Kasumi-1 (cell line): ENCODE results near the gene B3GALNT1.
A peak's percentile ranks its signal among the peaks of the same experiment; 100 is the strongest.

ENCODE experiments used
- DNase-seq, 2 experiments: peaks; one replicate each; lab custom pipeline; 2025; lab: John Stamatoyannopoulos, UW

Gene B3GALNT1, protein sequence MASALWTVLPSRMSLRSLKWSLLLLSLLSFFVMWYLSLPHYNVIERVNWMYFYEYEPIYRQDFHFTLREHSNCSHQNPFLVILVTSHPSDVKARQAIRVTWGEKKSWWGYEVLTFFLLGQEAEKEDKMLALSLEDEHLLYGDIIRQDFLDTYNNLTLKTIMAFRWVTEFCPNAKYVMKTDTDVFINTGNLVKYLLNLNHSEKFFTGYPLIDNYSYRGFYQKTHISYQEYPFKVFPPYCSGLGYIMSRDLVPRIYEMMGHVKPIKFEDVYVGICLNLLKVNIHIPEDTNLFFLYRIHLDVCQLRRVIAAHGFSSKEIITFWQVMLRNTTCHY

DNA sequence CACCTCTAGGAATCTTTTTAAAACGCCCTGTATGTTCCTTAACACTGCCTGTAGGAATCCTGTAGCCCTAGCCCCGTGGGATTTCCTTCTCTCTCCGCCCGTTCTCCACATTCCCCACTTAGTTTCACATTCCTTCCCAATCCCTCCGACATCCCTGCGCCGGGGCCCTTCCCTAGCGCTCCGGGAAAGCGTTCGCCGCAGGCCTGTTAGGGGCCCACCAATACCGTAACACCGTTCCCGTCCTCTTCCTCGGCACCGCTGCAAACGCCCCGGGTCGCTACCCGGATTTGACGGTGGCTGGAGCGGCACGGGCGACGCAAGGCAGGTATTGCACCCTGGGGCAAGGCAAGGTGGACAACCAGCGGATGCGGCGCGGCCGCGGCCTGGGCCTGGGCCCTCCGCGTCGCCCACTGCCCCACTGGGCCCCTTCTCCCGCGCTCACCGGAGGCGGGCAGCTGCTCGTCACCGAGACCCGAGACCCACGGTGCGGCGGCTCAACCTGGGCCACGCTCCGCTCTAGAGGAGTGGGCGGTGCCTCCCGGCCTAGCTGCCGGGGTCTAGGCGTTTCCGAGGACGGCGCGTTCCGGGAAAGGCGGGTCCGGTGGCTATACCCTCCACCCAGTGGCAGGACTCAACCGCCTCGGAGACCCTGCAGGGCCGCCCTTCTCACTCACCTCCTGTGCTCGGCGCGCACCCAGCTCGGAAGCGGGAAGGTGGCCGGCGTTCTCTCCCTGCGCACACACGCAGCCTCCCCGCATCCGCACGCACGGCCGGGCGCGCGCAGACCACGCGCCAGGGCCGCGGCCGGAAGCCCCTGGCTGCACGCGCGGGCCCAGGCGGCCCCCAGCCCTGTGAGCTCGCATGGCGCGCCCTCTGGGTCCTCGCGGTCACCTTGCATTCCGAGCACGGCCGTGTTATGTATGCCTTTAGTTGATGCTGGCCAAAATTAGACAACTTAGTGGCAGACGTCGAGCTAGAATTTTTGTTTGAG lies at the start of gene B3GALNT1:
B3GALNT1 (minus strand) TSS at position 789 of the 991 bp plus-strand sequence. CDS start 18,595 bp downstream, outside the sequence.
- peak; percentile 13 to 14 for DNase-seq

DNA sequence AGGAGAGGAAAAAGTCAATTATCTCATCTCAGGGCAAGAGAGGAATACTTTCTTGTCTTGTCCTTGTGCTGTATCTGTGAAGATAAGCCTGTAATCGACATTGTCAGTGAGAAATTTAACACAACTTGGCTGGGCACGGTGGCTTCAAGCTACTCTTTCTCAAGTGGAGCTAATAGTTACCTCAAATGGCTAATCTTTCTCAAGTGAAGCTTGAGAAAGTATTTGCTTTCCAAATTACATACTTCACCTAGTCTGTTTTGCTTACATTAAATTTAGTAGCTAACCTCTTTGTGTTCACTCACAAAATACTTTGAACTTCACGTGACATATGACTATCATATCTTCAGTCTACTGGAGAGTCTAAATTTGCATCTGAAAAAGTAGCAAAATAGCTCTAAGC lies 48.3 kb upstream of the B3GALNT1 start:
- no peak for DNase-seq

DNA sequence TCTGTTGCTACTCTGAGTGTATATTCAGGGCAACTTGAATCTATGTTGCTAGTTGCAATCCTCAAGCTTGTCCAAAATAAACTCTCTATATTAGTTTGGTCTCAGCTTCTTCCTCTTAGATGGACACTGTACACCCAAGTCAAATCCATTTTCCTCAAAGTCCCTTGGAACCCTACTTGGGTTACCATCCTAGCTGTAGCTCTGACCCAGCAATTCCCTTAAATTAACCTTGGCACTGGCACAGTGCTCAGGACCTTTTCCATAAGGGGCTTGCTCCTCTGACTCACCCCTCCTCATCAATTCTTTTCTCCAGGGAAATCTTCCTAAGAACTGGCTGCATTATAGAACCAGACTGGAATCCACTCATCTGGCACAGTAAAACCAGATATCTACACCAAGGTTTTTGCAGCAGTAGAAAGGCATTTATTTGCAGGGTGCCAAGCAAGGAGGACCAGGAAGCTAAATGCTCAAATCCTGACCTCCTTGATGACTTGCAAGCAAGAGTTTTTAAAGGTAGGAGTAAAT lies 44.9 kb upstream of the B3GALNT1 start:
- DNase-seq = no peak

DNA sequence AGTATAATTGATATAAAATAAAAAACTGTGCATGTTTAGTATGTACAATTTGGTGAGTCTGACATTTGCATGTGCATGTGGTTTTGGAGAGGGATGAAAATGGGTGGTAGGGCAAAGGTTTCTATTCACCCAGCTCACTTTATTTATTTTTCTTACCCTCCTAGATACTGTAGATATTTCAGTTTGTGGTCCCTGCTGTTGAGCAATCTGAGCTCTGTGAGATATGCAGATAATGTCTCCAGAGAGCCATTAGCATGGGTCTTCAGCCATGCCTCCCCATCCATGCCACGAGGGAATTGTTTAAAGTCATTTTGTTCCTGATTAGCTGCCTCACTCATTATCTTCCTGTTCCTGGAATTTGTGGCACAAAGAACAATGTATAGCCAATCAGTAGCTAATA lies 44.4 kb upstream of the B3GALNT1 start:
- no peak for DNase-seq

DNA sequence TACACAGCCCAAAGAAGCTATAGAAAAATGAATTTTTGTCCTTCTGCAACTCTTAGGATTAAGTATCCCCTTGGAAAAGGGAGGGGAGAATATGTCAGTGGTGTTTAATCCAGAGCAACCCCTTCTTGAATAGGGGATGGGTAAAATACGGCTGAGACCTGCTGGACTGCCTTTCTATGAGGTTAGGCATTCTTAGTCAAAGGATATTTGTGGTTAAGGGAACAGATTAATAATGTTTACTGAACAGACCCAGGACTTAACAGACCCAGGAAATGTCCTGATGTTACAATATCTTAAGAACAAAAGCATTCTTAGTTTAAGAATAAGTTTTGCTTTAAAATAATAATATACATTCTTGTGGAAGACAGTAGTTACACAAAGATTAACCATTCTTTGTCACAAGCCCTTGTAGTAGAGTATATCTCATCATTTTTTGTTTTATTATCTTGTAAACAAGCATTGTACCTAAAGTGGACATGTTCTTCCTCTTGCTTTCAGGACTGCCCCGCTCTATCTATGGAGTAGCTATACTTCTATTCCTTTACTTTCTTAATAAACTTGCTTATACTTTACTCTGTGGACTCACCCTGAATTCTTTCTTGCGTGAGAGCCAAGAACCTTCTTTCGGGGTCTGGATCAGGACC lies 43.8 kb upstream of the B3GALNT1 start:
- no peak for DNase-seq

DNA sequence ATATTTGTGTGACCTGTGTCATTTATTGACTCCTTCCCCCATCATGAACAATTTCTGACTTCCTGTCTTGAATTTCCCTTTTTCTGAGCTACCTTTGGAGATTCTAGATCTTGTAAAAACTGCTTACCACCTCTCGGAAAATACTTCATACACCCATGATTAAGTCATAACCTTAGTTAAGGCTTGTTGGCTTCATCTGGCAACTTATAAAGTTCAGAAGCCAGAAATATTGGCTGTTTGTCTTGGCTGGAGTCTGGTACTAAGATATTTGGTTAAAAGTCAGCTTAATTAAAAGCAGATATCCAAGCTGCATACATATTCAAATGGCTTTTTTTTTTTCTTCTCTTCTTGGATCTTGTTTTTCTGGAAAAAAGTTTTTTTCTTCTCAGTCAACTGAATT lies 37.3 kb upstream of the B3GALNT1 start:
- peak in 1 of 2 experiments; percentile 3 for DNase-seq

DNA sequence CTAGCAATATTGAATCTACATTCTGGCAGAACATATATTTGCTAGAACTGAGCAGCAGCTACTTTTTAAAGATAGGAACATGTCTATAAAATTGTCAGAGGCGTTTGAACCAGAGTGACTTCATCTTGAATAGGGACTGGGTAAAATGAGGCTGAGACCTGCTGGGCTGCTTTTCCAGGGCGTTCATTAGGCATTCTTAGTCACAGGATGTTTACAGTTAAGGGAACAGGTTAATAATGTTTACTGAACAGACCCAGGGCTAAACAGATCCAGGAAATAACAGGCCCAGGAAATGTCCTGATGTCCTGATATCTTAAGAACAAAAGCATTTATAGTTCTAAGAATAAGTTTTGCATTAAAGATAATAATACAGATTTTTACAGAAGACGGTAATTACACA lies 34.5 kb upstream of the B3GALNT1 start:
- no peak for DNase-seq

DNA sequence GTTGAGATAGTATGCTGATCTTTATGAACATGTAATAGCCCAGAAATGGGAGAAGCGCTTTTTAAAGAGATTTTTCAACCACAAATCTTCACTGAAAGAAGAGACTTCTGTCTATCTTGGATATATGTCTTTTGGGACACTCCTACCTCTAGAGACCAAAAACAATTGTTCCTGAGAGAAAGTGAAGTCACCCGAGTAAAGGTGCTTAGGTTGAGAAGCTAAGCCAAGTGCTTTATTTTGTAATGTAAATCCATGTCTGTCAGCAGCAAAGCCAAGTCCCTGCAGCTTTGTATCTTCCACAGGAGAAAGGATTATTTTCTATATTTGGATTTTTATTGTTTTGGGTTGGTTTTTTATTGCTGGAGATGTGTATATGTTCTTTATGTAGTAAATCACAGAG lies 32.1 kb upstream of the B3GALNT1 start:
- no peak for DNase-seq

DNA sequence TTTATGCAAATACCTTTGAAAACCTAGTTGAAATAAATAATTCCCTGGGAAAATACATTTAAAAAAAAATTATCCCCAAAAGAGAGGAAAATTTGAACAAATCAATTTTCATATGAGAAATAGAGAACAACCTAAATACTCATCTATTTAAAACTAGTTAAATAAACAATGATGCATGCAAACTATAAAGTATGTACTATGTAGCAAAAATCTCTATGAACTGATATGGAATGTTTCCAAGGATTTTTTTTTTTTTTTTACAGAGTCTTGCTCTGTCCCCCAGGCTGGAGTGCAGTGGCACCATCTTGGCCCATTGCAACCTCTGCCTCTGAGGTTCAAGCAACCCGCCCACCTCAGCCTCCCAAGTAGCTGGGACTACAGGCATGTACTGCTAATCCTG lies 27.2 kb upstream of the B3GALNT1 start:
- no peak for DNase-seq

DNA sequence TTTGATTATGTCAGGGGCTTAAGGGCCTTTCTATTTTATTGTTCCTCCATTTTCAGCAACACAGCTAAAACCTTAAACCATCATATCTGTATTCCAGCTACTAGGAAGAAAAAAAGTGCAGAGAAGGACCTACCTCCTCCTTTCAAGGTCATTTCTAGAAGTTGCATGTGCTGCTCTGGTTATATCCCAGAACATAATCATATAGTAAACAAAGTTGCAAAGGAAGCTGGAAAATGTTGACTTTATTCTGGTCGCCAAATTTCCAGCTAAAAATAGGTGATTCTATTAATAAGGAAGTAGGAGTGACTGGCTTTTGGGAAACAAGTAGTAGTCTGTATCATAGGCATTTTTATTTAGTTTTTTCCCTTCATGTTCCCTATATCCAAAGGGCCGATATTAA lies 21.3 kb upstream of the B3GALNT1 start:
- DNase-seq = no peak

DNA sequence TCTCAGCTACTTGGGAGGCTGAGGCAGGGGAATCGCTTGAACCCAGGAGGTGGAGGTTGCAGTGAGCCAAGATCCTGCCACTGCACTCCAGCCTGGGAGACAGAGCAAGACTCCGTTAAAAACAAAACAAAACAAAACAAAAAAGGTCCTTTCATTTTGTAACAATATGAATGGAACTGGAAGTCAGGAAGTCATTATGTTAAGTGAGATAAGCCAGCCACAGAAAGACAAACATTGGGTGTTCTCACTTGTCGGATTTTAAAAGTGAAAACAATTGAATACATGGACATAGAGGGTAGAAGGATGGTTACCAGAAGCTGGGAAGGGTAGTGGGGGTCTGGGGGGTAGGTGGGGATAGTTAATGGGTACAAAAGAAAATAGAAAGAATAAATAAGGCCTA lies 12.5 kb upstream of the B3GALNT1 start:
- DNase-seq = no peak

DNA sequence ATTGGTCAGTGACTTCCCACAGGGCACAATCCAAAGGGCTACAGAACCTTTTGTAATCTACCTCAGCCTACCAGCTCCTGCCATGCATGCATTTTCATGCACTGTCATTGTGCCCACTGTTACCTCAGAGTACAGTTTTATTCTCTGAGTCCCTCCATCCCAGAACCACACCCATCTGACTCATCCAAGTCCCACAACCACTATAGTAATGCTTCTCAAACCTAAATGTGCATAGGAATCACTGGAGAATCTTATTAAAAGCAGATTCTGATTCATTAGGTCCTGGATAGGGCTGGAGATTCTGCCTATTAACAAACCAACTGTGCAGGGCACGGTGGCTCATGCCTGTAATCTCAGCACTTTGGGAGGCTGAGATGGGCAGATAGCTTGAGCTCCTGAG lies 3.7 kb upstream of the B3GALNT1 start:
- no peak for DNase-seq

DNA sequence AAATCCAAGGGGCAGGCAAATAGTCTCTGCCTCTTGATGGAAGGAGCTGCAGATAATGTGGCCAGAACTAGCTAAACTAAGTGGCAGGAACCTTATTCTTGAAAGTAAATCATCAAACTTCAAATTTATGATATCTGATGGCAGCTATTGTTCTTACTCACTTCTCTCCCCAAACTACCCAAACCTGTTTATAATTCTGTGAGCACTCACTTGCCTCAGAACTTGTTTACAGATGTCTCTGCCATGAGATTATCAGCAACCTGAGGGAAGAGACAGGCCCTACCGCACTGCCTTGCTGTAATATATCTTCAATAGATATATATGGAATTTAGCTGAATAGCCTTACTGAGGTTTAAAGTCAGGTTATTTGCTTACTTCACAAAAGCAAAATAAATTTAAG lies 2.2 kb upstream of the B3GALNT1 start:
- no peak for DNase-seq

DNA sequence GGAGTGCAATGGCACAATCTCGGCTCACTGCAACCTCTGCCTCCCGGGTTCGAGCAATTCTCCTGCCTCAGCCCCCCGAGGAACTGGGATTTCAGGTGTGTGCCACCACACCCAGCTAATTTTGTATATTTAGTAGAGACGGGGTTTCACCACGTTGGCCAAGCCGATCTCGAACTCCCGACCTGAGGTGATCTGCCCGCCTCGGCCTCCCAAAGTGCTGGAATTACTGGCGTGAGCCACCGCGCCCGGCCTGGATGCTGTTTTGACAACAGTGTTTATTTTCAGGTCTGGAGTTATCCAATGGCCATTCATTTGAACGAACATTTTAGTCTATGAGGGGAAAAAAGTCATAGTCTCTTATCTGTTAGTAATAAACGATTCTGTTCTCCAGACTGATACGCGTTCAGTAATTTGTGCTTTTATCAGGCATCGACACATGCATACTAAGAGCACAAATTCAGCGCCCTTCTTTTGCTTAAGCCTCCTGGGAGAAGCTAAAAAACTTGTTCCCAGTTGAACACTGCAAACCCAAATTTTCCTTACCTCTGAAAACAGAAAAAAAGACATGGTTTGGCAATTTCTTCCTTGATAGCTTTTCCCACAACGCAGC lies 1.3 kb downstream of the B3GALNT1 start:
- no peak for DNase-seq

DNA sequence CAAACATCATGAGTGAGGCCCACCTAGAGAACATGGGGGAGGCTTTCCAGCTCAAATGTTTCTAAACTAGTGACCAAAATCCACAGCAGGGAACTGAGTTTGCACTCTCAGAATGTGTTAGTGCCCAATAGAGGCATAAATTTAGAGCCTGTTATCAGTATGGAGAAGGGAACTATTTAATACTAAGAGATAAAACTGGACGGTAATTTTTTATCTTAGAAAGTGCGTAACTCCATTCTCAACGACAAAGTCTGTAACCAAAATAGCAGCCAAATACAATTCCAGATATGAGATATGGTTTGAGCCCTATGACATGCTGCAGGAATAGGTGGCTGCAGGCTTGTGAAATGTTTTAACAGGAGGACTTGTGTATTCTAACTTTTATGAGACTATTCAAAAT lies 3.5 kb downstream of the B3GALNT1 start:
- no peak for DNase-seq

DNA sequence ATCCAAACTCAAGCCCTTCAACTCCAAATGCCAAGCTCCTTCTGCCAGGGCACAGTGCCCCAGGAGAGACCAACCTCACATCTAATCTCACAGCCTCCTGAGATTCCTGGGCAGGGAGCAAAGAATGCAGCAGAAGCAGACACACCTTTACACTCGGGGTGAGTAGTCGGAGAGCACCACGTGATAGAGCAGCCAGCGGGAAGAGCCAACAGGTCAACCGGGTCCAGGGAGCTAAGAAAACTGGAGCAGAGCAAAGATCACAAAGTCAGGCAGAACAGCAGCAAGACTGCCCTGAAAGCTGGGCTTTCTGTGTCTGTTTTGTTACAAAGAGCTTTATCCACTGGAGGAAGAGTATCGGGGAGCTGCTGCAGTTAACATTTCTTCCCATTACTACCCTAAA lies 4.2 kb downstream of the B3GALNT1 start:
- DNase-seq = no peak

DNA sequence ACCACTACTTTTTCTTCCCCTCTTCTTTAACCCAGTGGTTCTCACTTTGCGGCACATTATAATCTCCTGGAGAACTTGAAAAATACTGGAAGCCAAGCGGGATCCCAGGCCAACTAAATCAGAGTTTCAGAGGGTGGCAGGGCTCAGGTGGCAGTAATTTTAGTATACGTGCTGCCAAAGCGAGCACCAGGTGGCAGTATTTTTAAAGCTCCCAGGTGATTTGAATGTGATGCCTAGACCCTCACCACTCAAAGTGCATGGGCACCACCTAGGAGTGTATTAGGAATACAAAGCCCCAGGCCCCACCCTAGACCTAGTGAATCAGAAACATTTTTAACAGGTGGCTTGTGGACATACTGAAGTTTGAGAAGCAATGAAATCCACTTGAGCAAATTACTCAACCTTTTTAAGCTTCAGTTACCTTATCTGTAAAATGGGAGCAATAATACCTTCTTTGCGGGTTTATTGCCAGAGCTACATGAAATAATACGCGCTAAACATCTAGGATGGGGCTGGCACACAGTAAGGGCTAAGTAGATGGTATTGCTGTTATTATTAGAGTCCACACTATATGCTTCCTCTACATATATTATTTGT lies 8.3 kb downstream of the B3GALNT1 start:
- no peak for DNase-seq

DNA sequence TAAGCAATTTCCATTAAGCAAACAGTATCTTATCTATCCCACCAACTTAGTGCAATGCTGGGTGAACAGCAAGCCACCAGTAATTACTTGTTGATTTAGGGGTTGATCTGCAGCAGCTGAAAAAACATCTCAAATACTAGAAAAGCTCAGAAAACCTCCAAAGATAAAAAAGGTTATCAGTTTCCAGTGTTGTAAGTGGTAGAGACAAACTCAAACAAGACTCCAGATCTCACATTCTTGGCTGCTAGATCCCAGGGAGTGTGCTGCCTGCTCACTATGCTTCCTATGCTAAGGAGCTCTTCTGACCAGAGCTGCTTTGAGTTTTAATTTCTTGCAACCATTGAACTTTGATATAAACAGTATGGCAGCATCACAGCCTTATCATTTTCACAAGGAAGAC lies 11.3 kb downstream of the B3GALNT1 start:
- DNase-seq = no peak

DNA sequence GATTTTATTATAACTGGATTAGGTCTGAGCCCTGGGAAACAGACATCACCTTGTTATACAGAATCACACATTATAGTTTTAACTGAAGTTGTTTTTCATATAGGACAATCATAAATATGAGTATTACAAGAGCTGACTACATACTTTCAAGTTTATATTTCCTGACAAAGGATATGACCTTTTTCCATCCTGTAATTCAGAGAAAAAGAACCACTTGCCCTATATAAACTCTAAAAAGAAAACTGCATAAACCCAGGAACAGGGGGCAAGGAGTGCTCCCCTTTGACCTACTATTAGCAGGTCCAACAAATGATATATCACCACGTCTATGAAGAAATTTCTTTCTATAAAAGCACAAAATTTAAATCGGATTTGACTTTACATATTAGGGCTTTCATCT lies 20.9 kb downstream of the B3GALNT1 start:
- no peak for DNase-seq

DNA sequence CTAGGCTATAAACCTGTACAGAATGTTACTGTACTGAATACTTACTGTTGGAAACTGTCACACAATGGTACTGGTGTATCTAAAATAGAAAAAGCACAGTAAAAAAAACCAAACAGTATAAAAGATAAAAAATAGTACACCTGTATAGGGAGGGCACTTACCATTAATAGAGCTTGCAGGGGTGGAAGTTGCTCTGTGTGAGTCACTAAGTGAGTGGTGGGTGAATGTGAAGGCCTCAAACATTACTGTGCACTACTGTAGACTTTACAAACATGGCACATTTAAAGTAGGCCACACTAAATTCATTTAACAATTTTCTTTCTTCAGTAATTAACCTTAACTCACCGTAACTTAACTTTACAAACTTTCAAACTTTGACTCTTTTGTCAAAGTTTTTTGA lies 22.0 kb downstream of the B3GALNT1 start:
- no peak for DNase-seq

DNA sequence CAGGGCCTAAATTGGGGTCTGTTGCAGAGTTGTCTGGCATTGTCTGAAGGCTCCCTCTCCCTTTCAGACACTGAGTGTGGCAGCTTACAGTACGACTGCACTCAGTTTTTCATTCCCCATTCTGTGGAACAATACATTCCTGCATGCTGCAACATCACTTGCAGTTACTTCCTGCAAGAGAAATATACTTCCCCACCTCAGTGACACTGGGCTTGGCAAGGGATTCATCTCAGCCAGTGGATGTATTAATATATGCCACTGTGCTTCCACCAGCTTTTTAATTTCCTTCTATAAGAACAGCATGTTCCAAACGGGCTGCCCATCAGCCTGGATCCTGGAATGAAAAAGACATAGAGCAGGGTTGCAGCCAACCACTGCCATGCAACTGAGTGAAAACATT lies 23.1 kb downstream of the B3GALNT1 start:
- DNase-seq = no peak

DNA sequence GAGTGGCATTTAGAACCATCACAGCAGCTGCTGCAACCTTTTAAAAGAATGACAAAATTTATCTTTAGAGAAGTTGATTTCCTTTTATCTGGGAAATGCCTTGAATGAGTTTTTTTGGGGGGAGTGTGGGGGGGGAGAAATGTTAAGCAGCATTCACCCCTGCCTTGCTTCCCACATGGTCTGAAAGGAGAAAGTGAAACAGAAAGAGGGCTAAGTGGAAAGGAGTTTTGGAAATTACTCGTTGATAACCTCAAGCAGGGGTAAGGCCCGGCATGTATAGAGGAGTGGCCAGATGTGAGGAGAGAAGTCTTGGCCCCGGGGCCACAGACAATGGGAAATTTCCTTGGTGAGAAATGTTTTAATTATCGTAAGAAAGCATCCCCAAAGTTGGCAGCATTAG lies 23.5 kb downstream of the B3GALNT1 start:
- DNase-seq = no peak
